ENCODE measurements around the gene KIF16B. TPM values are rescaled to one million over a fixed set of nuclear protein-coding genes. Genes with fewer than 3 reads are reported as not detected.

KIF16B gene
- total and polyA plus RNA-seq, 7 donors = 18.9 to 49.7 (median 22.4) TPM

DNA sequence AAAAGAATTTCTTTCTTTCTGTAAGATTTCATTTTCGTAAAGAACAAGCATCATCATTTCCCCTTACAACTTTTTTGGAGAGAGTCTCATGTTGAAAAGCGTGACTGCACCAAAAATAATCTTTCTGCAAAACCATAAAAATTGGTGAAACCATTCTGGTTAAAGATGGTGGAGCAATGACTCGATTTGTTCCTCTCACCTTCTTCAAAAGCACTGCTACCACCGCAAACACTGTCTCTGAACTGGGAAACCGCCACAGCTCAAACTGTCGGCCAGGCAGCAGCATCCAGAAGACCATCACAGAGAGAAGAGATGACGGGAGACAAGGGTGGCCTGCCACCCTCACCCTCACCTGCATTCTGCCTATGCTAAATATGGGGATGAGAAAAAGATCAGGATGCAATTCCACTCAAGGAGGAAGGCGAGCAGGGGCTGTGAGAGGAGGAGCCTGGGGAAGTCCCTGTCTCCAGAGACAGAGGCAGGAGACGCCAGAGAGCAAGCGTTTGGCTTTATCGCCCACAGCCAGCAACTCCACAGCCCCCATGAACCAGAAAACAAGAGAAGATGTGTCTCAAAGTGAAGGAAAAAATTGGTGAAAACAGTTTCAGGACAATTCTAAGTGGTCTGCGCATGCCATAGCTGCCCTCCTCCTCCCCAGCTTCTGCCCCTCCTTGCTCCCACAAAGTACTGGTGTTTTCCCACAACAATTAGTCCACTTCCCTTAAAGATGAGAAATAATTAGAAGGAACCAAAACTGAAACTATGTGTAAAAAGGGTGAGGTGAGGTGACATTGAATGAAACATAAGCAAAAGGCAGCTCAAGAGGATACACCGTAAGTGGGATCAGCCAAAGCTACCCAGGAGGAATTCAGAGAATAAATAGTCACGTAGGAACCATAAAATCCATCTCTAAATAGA, 255.5 kb downstream of the KIF16B start:
- no peak overlapping the region for H3K27ac ChIP-seq
- intact Hi-C loops (cut with DNase I) = no loop called here
- TF ChIP-seq EP300 (IDR thresholded peaks at IDR 0.05) (no peak), POLR2A (IDR thresholded peaks at IDR 0.05) (no peak), POLR2AphosphoS5 (IDR thresholded peaks at IDR 0.05) (no peak)
- TF ChIP-seq, protein P1, sequence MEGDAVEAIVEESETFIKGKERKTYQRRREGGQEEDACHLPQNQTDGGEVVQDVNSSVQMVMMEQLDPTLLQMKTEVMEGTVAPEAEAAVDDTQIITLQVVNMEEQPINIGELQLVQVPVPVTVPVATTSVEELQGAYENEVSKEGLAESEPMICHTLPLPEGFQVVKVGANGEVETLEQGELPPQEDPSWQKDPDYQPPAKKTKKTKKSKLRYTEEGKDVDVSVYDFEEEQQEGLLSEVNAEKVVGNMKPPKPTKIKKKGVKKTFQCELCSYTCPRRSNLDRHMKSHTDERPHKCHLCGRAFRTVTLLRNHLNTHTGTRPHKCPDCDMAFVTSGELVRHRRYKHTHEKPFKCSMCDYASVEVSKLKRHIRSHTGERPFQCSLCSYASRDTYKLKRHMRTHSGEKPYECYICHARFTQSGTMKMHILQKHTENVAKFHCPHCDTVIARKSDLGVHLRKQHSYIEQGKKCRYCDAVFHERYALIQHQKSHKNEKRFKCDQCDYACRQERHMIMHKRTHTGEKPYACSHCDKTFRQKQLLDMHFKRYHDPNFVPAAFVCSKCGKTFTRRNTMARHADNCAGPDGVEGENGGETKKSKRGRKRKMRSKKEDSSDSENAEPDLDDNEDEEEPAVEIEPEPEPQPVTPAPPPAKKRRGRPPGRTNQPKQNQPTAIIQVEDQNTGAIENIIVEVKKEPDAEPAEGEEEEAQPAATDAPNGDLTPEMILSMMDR (IDR thresholded peaks at IDR 0.05) = no peak
- no peak overlapping the region for H3K4me3 ChIP-seq
- no peaks in the 10 kb centered on the region for H3K4me1 ChIP-seq
- H3K36me3 ChIP-seq = peaks cover 0 to 5% (median 0%) of the 10 kb centered on the region in 4 donors
- 87 to 89% methylated on average over 14 of the region's 14 CpGs for WGBS, 2 donors
- no peak for DNase-seq
- no peaks in the 10 kb centered on the region for H3K27me3 ChIP-seq
- no peaks in the 10 kb centered on the region for H3K9me3 ChIP-seq

DNA sequence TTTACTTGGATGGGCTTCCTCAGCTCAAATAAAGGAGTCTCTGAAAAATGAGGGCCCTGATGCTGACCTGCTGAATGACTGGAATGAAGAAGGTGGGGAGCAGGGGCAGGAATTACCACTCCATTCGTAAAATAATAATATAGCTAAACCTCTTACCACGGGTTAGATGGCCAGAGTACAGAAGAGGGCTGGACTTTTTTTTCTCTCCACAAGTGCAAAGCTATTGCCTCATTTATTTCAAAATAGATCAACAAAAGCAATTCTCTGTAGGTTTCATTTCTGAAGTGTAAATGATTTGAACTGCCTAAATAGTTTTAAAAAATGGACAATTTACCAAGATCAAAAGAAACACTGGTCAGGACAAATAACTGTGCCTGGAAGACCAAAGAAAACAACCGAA, 256.7 kb downstream of the KIF16B start:
- Histone ChIP-seq H3K27me3 (no peaks in the 10 kb centered on the region), H3K4me3 (no peak overlapping the region), H3K36me3 (peaks cover 0 to 15% (median 0%) of the 10 kb centered on the region in 4 donors), H3K27ac (no peak overlapping the region), H3K9me3 (no peaks in the 10 kb centered on the region), H3K4me1 (no peaks in the 10 kb centered on the region)
- 92% methylated on average over 3 of the region's 3 CpGs for WGBS, 2 donors
- DNase-seq = no peak
- no peak for TF ChIP-seq EP300 (IDR thresholded peaks at IDR 0.05)
- TF ChIP-seq POLR2A (IDR thresholded peaks at IDR 0.05) = no peak
- no peak for TF ChIP-seq POLR2AphosphoS5 (IDR thresholded peaks at IDR 0.05)
- TF ChIP-seq, protein P1 (IDR thresholded peaks at IDR 0.05) = no peak
- intact Hi-C loops (cut with DNase I) = no loop called here

DNA sequence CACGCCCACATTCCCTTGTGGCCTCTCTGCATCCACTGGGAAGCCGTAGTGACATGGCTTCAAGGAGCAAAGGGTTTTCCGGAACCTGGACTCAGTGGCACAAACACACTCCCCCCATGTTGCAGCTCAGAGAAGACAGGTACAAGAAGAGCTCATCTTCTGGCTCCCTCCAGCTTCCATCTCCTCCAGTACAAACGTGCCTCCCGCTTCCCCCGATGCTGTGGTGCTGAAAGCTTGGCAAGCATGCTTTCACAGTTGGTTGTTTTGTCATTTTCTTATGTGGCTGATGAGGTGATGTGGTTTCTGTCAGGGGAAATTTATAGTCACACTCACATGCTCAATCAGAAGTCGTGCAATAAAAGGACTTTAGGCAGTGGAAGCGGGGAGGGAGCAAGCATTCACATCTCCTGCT, 258.5 kb downstream of the KIF16B start:
- intact Hi-C loops (cut with DNase I) = no loop called here
- 92% methylated on average over 8 of the region's 8 CpGs for WGBS, 2 donors
- Histone ChIP-seq H3K27me3 (no peaks in the 10 kb centered on the region), H3K4me3 (no peak overlapping the region), H3K9me3 (no peaks in the 10 kb centered on the region), H3K36me3 (peaks cover 0 to 32% (median 0%) of the 10 kb centered on the region in 4 donors), H3K4me1 (no peaks in the 10 kb centered on the region), H3K27ac (no peak overlapping the region)
- DNase-seq = no peak
- TF ChIP-seq POLR2AphosphoS5 (IDR thresholded peaks at IDR 0.05) (no peak), POLR2A (IDR thresholded peaks at IDR 0.05) (no peak), EP300 (IDR thresholded peaks at IDR 0.05) (no peak)
- TF ChIP-seq, protein P1 (IDR thresholded peaks at IDR 0.05) = no peak

DNA sequence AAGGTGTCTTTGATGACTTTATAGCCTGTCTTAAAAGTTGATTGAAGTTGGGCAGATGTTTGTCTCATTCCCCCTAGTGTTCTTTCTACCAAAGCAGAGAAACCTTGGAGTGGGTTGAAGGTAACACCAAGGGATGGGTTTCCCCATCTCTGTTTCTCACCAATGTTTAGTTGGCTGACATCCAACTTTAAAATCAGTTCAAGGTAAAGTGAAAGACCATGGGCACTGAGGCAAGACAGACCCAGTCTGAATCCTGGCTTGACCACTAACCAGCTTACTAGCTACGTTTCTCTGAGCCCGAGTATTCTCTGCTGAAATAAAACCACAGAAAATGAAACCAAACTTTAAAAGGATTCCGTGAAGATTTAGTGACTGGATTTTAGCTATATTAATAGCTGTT, 258.9 kb downstream of the KIF16B start:
- intact Hi-C loops (cut with DNase I) = no loop called here
- Histone ChIP-seq H3K27me3 (no peaks in the 10 kb centered on the region), H3K4me1 (no peaks in the 10 kb centered on the region), H3K36me3 (peaks cover 0 to 32% (median 0%) of the 10 kb centered on the region in 4 donors), H3K27ac (no peak overlapping the region), H3K9me3 (no peaks in the 10 kb centered on the region), H3K4me3 (no peak overlapping the region)
- TF ChIP-seq, protein P1 (IDR thresholded peaks at IDR 0.05) = no peak
- 89 to 92% methylated on average over 3 of the region's 3 CpGs for WGBS, 2 donors
- no peak for DNase-seq

All from sigmoid colon (tissue), 7 donors.